Anterior cingulate cortex (tissue), 58 donors: ENCODE data around the gene C12orf42.

ENCODE experiments used
- DNase-seq, 58 donors: peaks; one replicate each; lab custom pipeline; 2025; lab: John Stamatoyannopoulos, UW

C12orf42 gene

GRCh38 chr12:103495469-103496456 is at the start of gene C12orf42:
Gene C12orf42 (minus strand): TSS chr12:103495968. CDS start chr12:103478426, 17,542 bp downstream.
- DNase-seq, result peak in 44 of 58 donors; percentile 3 to 77 (median 31)

- no peak for DNase-seq
Observed at GRCh38 chr12:103542078-103542477, 46.3 kb upstream of the C12orf42 start.

DNA sequence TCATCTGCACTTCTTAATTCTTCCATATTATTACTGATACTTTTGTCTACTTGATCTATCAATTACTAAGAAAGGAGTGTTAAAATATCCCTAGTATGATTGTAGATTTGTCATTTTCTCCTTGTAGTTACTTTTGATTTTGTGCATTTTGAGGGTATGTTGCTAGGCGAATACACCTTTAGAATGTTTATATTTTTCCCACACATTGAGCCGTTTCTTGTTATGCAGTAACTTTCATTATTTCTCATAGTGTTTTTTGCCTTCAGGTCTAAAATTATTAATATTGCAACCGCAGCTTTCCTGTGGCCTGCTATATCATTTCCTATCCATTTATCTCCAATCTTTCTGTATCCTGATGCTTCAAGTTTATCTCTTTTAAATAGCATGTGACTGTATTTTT is 44.6 kb upstream of the C12orf42 start:
- DNase-seq, result no peak

DNA sequence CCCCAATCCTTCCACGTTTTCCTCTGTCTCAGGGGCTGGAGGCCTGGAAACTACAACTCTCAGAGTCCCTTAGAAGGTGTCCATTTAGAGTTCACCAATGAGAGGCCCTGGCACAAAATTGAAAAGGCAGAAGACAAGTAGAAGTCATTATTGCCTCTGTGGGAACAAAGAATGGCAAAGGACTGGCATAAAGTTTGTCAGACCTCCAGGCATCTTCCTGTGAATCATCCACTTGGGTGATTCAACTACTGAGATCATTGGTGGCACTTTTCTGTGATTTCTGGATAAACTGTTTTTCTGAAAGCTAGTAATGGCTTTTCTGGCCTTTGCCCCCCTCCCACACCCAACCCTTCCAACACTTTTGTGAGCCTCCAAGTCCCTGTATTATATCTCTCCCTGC is 42.6 kb upstream of the C12orf42 start:
- no peak for DNase-seq

- no peak for DNase-seq
Observed at GRCh38 chr12:103530307-103531066, 34.7 kb upstream of the C12orf42 start.

DNA sequence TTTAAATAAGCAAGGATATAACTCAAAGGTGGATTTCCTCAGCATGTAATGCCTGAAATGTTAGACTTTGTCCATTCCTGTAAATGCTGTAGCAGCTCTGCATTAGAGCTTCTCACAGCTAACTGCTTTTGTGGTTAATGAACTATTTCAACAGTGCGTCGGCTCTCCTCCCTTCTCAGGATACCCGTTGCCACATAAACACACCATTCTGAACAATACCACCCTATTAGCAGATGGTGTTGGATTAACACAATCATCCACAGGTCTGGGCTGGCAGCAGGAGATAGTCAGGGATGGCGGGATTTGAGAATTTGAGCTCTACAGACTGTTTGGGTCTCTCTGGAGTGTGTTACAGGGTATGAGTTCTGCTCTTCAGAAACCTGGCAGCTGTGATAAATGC is 33.5 kb upstream of the C12orf42 start:
- no peak for DNase-seq

DNA sequence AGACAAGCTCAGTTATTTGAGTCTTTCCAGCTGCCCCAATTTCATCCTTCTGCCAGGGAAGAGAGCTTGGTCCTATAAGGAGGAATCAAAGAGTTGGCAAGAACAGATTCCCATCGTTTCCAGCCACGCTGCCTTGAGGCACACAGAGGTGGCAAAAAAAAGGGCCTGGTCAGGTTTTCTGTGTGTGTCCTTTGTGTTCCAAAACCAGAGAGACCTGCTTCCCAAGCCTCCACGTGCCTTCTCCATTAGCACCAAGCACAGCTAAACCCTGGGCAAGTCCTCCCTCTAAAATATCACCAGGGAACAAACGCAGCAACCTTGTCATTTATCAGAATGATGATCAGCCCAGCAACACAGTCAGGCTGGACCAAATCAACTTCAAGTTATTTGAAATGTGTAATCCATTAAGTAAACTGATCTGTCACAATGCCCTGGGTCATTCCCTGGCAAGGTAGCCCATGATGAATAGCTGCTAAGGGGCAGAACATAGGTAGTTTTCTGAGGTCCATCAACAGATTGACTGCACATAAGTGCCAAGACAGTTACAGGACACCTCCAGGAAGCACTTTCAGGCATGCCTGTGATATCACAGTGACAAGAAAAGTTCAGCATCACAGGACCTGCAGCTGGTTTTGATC is 28.6 kb upstream of the C12orf42 start:
- DNase-seq, result no peak

- no peak for DNase-seq
Observed at GRCh38 chr12:103523771-103524170, 28.0 kb upstream of the C12orf42 start.

DNA sequence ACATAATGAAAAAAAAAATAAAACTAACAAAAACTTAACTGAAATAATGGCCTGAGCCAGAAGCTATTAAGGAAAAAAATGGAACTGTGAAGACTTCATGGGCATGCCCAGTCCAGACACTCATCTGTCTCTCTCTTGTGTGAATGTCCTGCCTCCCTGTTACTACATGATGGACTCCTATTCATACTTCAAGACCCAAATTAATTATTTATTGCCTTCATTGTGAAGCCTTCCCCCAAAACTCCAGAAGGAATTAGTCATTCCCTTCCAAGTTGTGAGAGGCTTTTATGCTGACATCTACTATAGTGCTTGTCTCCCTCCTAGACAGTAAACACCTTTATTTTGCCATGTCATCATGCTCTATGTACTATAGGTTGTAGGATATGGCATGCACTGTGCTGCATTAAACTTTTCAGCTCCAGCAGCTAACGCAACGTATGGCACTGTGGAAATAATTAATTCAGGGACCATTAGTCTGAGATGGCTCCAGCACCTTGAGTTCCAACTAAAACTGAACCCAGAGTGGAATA is 25.0 kb upstream of the C12orf42 start:
- DNase-seq, result no peak

DNA sequence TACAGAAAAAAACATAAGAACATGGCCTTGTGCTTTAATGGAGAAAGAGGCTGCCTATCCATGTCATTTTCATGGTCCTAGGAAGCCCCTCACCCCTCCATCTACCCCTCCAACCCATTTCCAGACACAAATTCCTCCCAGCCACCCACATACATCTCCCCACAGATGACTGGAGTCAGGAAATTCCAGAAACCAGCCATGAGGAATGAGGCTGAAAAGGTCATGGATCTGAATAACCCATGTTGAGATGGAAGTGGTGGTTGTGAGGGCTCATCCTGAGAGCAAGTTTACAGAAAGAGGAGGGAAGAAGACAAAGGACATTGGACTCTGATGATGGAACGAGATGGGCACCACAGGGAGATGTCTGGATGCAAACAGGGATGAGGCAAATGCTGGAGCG is 23.9 kb upstream of the C12orf42 start:
- no peak for DNase-seq

DNA sequence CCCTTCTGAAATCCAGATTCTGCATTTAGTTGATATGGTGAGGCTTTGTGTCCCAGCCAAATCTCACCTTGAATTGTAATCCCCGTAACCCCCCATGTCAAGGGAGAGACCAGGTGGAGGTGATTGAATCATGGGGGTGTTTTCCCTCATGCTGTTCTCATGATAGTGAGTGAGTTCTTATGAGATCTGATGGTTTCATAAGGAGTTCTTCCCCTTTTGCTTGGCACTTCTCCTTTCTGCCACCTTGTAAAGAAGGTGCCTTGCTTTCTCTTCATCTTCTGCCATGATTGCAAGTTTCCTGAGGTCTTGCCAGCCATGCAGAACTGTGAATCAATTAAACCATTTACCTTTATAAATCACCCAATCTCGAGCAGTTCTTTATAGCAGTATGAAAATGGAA is 23.1 kb upstream of the C12orf42 start:
- no peak for DNase-seq

- DNase-seq, result no peak
Observed at GRCh38 chr12:103517161-103517560, 21.4 kb upstream of the C12orf42 start.

- no peak for DNase-seq
Observed at GRCh38 chr12:103515341-103515740, 19.6 kb upstream of the C12orf42 start.

DNA sequence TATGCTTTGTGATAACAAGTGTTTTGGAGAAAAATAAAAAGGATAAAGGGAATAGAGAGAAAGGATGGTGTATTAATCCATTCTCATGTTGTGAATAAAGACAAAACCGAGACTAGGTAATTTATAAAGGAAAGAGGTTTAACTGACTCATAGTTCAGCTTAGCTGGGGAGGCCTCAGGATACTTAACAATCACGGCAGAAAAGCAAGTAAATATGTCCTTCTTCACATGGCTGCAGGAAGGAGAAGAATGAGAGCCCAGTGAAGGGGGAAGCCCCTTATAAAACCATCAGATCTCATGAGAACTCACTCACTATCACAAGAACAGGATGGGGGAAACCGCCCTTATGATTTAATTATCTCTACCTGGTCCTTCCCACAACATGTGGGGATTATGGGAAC is 18.1 kb upstream of the C12orf42 start:
- DNase-seq, result no peak

GRCh38 chr12:103505371-103506236 is 9.8 kb upstream of the C12orf42 start:
- no peak for DNase-seq

DNA sequence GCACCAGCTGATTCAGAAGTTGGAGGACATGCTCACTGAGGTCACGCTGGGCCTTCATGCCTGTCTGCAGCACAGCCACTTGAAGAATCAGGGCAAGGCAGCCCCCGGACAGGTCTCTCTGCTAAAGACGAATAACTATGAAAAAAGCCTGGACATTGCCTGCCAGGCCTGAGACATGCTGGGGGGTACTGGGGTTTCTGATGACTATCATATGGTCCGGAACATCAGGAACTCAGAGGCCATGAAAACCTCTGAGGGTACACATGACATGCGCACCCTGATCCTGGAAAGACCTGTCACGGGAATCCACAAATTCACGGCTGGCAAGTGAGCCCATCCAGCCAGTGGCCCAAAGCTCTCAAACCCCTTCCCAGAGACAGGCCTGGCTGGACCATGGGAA is 8.8 kb upstream of the C12orf42 start:
- DNase-seq, result peak in 1 of 58 donors; percentile 2

- peak in 3 of 58 donors; percentile 0 to 14 (median 6) for DNase-seq
Observed at GRCh38 chr12:103503546-103504480, 8.0 kb upstream of the C12orf42 start.

DNA sequence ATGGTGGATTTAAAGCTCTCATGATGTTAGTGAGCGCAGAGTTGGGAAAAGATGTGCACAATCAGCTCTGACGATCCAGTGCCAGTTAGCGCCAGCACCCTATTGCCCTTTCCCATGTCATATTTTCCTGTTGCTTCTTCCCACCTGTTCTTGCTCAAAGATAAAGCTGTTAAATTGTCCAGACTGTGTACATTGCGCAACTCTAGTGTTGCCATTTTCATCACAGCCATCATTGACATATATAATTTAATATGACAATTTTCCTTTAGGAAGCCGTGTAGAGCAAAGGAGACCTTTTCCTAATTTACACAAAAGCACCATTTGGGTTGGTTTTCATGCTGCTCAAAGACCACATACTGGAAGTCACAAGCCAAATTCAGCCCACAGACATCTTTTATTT is 5.7 kb upstream of the C12orf42 start:
- DNase-seq, result no peak

DNA sequence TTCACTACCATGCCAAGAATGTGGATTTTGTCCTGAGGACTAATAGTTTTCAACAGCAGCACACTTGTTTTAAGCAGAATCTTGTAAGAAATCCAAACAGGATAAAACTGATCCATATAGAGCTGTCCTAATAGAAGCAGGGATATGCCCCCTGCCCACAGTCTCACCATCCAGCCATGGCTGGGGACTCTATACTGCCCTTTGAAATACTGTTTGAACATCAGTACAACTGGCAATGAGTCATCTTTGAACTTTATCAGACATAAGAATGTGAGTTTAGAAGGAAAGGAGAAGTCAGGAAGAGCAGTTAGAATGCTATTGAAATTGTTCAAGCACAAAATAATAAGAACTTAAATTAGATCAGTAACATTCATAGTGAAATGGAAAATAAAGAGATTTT is 3.8 kb upstream of the C12orf42 start:
- DNase-seq, result no peak
